NCI-H345 (cell line): ENCODE data around the gene CEBPB.
"Not testable (repeated sequence)": the region's sequence is repeated elsewhere in the genome, so short reads cannot be mapped to it uniquely, and the experiment has no call there.

Source experiments
- DNase-seq: peaks from one replicate; lab custom pipeline; 2025; lab: John Stamatoyannopoulos, UW

CEBPB gene

DNA sequence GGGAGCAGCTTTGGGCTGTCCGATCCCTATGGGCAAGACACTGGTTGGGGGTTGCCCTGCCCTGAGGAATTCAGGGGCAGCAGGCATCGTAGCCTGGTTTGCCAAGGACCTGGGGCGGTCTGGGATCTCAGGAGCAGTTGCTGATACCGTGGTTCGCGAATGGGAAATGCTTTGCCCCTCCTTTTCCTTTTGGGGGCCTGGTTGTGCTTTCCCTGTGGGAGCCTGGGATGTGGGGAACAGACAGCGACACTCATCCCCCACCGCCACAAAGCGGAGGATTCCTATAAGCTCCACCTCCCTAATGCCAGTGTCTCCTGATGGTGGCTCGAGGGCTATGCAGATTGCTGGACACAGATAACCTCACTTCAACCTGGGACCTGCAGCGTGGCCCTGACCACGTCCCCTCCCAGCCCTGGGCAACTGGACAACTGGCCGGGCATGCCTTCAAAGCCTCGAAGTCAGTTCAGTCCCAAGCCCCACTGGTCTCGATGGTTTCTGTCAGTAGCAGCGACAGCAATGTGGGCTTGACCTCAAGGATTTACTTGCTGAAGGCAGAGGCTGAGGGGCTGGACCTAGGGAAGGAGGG is 3.3 kb downstream of the CEBPB start:
- DNase-seq = no peak

DNA sequence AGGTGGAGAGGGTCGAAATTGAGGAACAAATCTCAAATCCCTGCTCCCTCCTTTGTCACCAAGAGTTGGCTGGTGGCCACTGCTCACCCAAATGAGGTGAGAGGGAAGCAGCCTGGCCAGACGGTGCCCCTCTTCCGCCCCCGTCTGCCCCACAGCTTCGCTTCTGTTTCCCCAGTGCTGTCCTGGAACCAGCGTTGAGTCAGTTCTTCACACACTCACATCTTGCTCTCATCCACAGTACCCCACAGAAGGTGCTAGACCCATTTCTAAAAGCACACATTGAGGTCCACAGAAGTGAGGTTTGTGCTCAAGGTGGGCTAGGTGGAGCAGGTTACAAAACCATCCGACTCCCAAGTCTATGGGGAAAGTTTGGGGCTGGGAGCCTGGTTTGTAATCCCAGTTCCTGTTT is 3.8 kb downstream of the CEBPB start:
- DNase-seq = no peak

- no peak for DNase-seq
Observed at GRCh38 chr20:50194831-50195523, 4.3 kb downstream of the CEBPB start.

DNA sequence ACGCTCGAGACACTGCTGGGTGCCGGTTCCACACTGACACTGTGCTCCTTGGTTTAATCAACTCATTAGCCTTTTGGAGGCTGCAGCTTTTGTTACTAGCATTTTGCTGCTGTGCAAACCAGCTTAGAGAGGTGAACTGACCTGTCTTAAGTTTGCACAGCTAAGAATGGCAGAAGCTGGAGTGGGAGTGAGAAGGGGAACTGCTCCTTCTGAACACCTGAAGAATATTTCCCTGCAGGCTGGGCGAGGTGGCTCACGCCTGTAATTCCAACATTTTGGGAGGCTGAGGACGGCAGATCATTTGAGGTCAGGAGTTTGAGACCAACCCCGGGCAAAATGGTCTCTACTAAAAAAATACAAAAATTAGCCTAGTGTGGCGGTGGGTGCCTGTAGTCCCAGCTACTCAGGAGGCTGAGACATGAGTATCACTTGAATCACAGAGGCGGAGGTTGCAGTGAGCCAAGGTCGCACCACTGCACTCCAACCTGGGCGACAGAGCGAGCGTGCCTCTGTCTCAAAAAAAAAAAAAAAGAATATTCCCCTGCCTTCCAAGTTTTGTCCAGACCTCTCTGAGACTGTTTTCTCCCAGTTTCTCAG is 5.0 kb downstream of the CEBPB start:
- DNase-seq = no peak

DNA sequence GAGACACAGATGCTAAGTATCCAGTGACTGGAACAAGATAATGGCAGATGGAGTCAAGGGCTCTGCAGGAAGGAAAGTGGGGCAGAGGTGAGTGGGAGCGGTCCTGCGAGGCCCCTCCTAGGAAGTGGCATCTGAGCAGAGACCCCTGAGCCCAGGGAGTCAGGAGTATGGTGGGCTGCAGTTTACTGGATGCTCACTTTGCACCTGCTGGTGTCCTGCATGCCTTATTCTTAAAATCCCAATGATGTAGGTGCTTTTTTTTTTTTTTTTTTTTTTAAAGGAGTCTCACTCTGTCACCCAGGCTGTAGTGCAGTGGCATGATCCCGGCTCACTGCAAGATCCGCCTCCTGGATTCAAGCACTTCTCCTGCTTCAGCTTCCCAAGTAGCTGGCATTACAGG is 5.6 kb downstream of the CEBPB start:
- DNase-seq = no peak

GRCh38 chr20:50196896-50197295 is 6.3 kb downstream of the CEBPB start:
- no peak for DNase-seq

- no peak for DNase-seq
Observed at GRCh38 chr20:50197463-50198179, 7.0 kb downstream of the CEBPB start.

DNA sequence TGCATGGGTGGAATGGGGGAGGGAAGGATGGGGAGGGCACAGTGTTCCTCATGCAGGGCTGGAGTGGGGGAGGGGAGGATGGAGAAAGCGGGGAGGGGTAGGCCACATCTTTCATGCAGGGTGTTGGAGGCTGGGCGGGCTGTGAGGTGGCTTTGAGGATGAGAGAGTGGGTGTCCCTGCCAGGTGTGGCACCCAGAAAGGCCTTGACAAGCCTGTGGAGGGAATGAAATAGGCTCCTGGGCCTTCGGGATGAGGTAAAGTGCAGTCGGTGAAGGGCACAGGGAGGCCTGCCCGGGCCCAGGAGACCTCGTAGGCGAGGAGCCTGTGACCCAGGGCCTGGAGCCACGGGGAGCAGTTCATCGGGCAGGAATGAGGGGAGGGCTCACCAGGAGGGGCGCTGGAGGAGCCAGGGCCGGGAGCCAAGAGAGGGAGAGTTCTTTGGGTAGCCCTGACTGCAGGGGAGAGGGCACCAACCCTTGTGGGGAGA is 7.6 kb downstream of the CEBPB start:
- no peak for DNase-seq

DNA sequence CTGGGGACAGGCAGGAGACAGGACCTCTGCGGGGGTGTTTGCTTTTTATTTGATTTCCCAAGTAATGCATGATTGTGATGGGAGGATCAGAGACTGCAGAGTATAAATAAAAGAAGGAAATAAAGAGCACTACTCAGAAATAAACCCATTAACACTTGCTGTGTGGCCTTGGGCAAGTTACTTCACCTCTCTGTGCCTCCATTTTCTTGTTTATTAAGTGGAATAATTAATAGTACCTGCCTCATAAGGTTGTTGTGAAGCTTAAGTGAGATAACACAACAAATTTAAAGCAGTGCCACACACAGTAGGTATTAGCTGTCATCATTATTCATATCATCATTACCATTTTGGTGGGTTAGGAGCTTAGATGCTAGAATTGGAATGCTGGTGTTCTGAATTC is 8.1 kb downstream of the CEBPB start:
- DNase-seq = no peak

GRCh38 chr20:50199703-50200102 is 9.1 kb downstream of the CEBPB start:
- DNase-seq = no peak

DNA sequence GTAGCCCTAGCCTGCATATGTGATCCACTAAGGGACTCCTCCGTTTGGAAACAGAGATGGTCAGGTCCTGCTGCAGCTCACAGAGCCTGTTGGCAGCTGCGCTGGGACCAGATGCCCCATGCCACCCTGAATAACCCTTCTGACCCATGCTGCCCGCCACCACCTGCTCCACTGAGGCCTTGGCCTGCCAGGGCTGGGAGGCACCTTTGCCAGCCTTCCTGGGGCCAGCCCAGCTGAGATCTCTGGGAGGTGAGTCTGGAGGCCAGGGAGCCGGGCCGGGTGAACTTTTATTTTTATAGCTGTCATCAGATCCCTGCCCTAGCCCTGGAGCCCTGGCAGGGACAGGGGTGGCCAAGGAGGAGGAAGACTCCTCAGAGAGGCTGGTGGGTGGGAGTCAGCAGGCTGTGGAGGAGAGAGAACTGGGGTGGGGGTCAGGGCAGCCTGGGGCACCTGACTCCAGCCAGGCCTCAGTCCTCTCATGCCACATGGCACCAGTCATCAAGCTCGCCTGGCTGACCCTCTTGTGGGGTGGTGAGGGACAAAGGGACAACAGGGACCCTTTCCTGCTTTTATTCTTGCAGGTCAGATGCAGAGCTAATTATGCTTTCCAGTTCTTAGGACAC is 10.0 kb downstream of the CEBPB start:
- no peak for DNase-seq

DNA sequence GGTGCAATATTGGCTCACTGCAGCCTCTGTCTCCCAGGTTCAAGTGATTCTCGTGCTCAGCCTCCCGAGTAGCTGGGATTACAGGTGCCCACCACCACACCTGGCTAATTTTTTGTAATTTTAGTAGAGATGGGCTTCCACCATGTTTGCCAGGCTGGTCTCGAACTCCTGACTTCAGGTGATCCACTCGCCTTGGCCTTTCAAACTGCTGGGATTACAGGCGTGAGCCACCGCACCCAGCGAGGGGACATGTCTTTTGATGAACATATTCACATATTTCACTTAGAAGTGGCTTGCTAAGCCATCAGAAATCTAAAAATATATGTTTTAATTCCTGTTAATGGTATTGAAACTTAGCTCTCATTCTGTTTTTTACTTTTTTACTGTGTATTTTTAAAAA is 11.1 kb downstream of the CEBPB start:
- DNase-seq = not testable (repeated sequence)

- DNase-seq = no peak
Observed at GRCh38 chr20:50202677-50203076, 12.0 kb downstream of the CEBPB start.

DNA sequence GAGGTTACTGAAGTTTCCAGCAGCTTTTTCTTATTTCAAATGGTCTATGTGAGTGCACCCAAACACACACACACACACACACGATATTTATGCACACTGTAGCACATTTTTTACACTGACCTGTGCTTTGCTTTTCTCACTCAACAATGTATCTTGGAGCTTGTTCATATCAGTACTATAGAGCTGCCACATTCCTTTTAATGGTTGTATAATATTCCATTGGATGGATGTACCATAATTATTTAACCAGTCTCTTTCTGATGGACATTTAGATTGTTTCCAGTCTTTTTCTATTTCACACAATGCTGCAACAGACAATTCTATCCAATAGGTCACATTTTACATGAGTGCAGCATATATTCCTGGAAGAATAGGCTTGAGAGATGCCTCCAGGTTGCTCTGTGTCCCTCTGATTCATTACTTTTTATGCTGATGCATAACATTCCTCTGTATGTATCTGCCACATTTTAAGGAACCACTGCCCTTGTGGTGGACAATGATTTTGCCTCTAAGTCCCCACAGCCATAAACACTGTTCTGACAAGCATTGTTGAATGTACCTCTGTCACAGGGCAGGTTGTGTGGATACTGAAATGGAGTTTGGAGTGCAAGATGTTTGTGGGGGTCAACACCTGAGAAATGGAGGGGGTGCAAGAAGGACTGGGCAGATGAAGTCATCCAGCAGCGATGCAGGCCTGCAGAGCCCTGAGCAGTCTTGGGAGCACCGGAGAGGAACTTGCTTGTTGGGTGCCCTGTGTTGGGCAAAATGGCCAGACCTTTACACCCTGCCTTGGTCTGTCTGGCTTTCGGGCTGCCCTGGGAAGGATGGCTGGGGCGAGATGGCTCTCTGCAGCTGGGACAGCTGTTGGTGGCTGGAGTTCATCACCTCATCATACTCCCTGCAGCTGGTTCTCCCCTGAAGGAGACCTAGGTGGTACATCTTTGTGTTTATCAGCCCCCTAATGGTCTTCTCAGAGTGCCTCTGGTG is 13.6 kb downstream of the CEBPB start:
- DNase-seq = no peak

- DNase-seq = no peak
Observed at GRCh38 chr20:50207026-50207425, 16.4 kb downstream of the CEBPB start.

GRCh38 chr20:50208085-50208491 is 17.5 kb downstream of the CEBPB start:
- DNase-seq = no peak

DNA sequence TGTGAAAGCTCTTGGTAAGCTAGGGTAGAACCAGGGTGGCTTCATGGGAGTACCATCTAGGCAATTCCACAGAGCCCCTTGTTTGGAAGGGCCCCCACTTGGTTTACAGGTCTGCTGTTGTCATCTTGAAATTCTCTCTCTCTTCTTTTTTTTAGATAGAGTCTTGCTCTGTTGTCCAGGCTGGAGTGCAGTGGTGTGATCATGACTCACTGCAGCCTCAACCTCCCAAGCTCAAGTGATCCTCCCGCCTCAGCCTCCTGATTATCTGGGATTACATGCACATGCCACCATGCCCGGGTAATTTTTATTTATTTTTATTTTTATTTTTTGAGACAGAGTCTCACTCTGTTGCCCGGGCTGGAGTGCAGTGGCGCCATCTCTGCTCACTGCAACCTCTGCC is 18.2 kb downstream of the CEBPB start:
- not testable (repeated sequence) for DNase-seq

DNA sequence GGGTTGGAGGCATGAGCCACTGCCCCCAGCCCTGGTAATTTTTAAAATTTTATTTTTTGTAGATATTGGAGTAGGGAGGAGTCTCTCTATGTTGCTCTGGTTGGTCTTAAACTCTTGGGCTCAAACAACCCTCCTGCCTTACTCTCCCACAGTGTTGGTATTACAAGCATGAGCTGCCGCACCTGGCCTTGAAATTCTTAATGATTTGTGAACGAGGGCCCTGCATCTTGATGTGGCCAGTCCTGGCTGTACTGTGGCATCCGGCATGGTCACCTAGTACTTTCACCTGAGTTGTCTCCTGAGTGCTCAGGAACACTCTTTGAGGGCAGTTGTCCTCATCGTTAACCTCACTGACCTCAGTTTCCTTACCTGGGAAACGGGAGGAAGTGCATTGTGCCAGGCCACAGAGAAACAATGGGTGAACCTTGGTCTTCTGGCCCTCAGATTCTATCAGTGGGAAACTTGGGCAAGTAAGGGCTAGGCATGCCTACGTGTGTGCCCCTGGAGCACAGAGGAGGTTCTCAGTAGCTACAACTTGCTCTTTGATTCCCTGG is 19.5 kb downstream of the CEBPB start:
- no peak for DNase-seq

- DNase-seq = no peak
Observed at GRCh38 chr20:50211091-50211490, 20.5 kb downstream of the CEBPB start.

GRCh38 chr20:50213531-50214106 is 23.0 kb downstream of the CEBPB start:
- no peak for DNase-seq
